HCT116 (cell line): ENCODE data around the gene LOXHD1. TPM values are rescaled to one million over a fixed set of nuclear protein-coding genes. Genes with fewer than 3 reads are reported as not detected.

ENCODE experiments used
- ATAC-seq: fragments of 200-7000 bp; cut with Tn5 transposase; 2 replicates; pipeline ENCODE4 v1.9.1; 2020; ENCODE audit warnings: mild to moderate bottlenecking, moderate library complexity
- BruUV-seq: library from RNA; stranded (reverse); fragments of 400-500 nt; replicated peaks from 2 replicates; lab custom pipeline; 2021; lab: Mats Ljungman, UMichigan
- CTCF ChIA-PET: fragments of 300-600 bp; sonication (Branson Sonifier 250); formaldehyde crosslinking; loops from one replicate; lab custom pipeline; 2021; ENCODE audit warnings: antibody characterized with exemption; lab: Charles Lee
- POLR2A ChIA-PET: fragments of 300-600, 350-600 bp; sonication (Branson Sonifier 250); formaldehyde crosslinking; loops from one replicate; lab custom pipeline; 2021; ENCODE audit warnings: antibody characterized with exemption; lab: Charles Lee
- RAD21 ChIA-PET, 2 experiments: fragments of 300-600 bp; sonication (Branson Sonifier 250); formaldehyde crosslinking; loops; one replicate each; lab custom pipeline; 2023; ENCODE audit warnings: low total read pairs in 2 of 2; ENCODE audit not compliant: uncharacterized antibody in 2 of 2, unreplicated experiment in 2 of 2, low non-redundant PET in 1 of 2; lab: Charles Lee
- DNase-seq: peaks from one replicate; pipeline ENCODE4 v3.0.0-alpha.2; 2010; ENCODE audit warnings: low read depth, low spot score
- H2AFZ ChIP-seq: fragments of 200-600 bp; shearing (Covaris generic), sonication (generic); 2 replicates; pipeline ENCODE4 v1.6.1; 2017; ENCODE audit warnings: low read depth, mixed run types, mixed read lengths, antibody characterized with exemption, low read length; ENCODE audit not compliant: poor library complexity, severe bottlenecking
- H3K27ac ChIP-seq: 2 replicates; pipeline ENCODE4 v1.5.1; 2012; ENCODE audit warnings: low read depth, low read length
- H3K27me3 ChIP-seq: fragments of 200-600 bp; sonication (generic); 2 replicates; pipeline ENCODE4 v1.6.1; 2016; ENCODE audit warnings: mixed run types, low read length, mixed read lengths; ENCODE audit not compliant: insufficient read depth
- H3K36me3 ChIP-seq, 2 experiments: fragments of 200-500 bp in 1 of 2; fragments of 200-600 bp in 1 of 2; sonication (Bioruptor generic) in 1 of 2; sonication (generic) in 1 of 2; 2 replicates each; pipeline versions ENCODE4 v1.5.1 to v1.6.1; 2014 to 2016; ENCODE audit warnings: low read length in 2 of 2, inconsistent platforms in 1 of 2, mixed read lengths in 1 of 2, mixed run types in 1 of 2; ENCODE audit not compliant: insufficient read depth in 2 of 2, control insufficient read depth in 1 of 2
- H3K4me1 ChIP-seq, 2 experiments: fragments of 200-600 bp in 1 of 2; sonication (generic) in 1 of 2; 2 replicates each; pipeline versions ENCODE4 v1.5.1 to v1.6.1; 2012 to 2017; ENCODE audit warnings: low read length in 2 of 2, inconsistent platforms in 1 of 2, mild to moderate bottlenecking in 1 of 2, mixed read lengths in 1 of 2, mixed run types in 1 of 2, moderate library complexity in 1 of 2; ENCODE audit not compliant: insufficient read depth in 2 of 2, control insufficient read depth in 1 of 2
- H3K4me2 ChIP-seq: fragments of 200-600 bp; sonication (generic); 2 replicates; pipeline ENCODE4 v1.6.1; 2017; ENCODE audit warnings: mixed run types, low read length, mixed read lengths
- H3K4me3 ChIP-seq, 2 experiments: fragments of 200-600 bp in 1 of 2; sonication (generic) in 1 of 2; replicated peaks in 1 of 2; 2 replicates each; pipeline ENCODE4 v1.5.1; 2011 to 2016; ENCODE audit warnings: low read length in 2 of 2, control low read depth in 1 of 2, low read depth in 1 of 2, mild to moderate bottlenecking in 1 of 2, mixed read lengths in 1 of 2, mixed run types in 1 of 2
- H3K79me2 ChIP-seq: fragments of 200-600 bp; sonication (generic); 2 replicates; pipeline ENCODE4 v1.6.1; 2017; ENCODE audit warnings: mild to moderate bottlenecking, mixed run types, low read length, moderate library complexity, mixed read lengths; ENCODE audit not compliant: insufficient read depth
- H3K9ac ChIP-seq: fragments of 200-600 bp; sonication (generic); 2 replicates; pipeline ENCODE4 v1.6.1; 2016; ENCODE audit warnings: low read length, mixed read lengths
- H3K9me2 ChIP-seq: fragments of 200-600 bp; sonication (generic), shearing (Covaris generic); 2 replicates; pipeline ENCODE4 v1.6.1; 2017; ENCODE audit warnings: mixed run types, mild to moderate bottlenecking, moderate library complexity; ENCODE audit not compliant: insufficient read depth
- H3K9me3 ChIP-seq, 2 experiments: fragments of 200-500 bp in 1 of 2; fragments of 200-600 bp in 1 of 2; sonication (Bioruptor generic) in 1 of 2; sonication (generic) in 1 of 2; 2 replicates each; pipeline ENCODE4 v1.6.1; 2014 to 2017; ENCODE audit warnings: low read length in 2 of 2, mixed read lengths in 2 of 2, inconsistent platforms in 1 of 2, low read depth in 1 of 2, mild to moderate bottlenecking in 1 of 2, mixed run types in 1 of 2, moderate library complexity in 1 of 2; ENCODE audit not compliant: control insufficient read depth in 1 of 2, insufficient read depth in 1 of 2
- H4K20me1 ChIP-seq: fragments of 200-600 bp; sonication (generic), shearing (Covaris generic); 2 replicates; pipeline ENCODE4 v1.6.1; 2017; ENCODE audit warnings: mixed run types, mild to moderate bottlenecking, moderate library complexity; ENCODE audit not compliant: insufficient read depth
- EGR1 ChIP-seq: IDR thresholded peaks from 2 replicates; pipeline ENCODE4 v1.6.1; 2012; ENCODE audit warnings: low read depth
- ELF1 ChIP-seq: IDR thresholded peaks from 2 replicates; pipeline ENCODE4 v1.6.1; 2012; ENCODE audit warnings: low read depth, borderline replicate concordance
- EZH2 ChIP-seq: fragments of 200-600 bp; sonication (generic); IDR thresholded peaks from 2 replicates; pipeline ENCODE4 v1.6.1; 2017; ENCODE audit warnings: antibody characterized with exemption, mixed run types
- EZH2phosphoT487 ChIP-seq: fragments of 200-600 bp; IDR thresholded peaks from 2 replicates; pipeline ENCODE4 v1.6.1; 2018; ENCODE audit warnings: antibody characterized with exemption, borderline replicate concordance
- JUND ChIP-seq: IDR thresholded peaks from 2 replicates; pipeline ENCODE4 v1.6.1; 2012
- POLR2A ChIP-seq: IDR thresholded peaks from 2 replicates; pipeline ENCODE4 v1.7.0; 2011; ENCODE audit warnings: borderline replicate concordance; ENCODE audit not compliant: insufficient read depth, insufficient read length; ENCODE audit errors: extremely low read depth
- POLR2AphosphoS5 ChIP-seq: IDR thresholded peaks from 2 replicates; pipeline ENCODE4 v1.6.1; 2011; ENCODE audit warnings: mild to moderate bottlenecking, low read depth, low read length, moderate library complexity
- RAD21 ChIP-seq: IDR thresholded peaks from 2 replicates; pipeline ENCODE4 v1.6.1; 2012; ENCODE audit warnings: low read depth, mild to moderate bottlenecking
- ZFX ChIP-seq: fragments of 450-650 bp; IDR thresholded peaks from 2 replicates; pipeline ENCODE4 v1.6.1; 2017
- intact Hi-C: fragments of 100-400 bp; cut with micrococcal nuclease; formaldehyde crosslinking; loops from 2 replicates; pipeline ENCODE4 v1.10.0; 2022
- total RNA-seq: library from RNA; stranded (reverse); gene quantifications from one replicate; pipeline ENCODE4 v1.2.1, GENCODE V29; 2021; ENCODE audit not compliant: unreplicated experiment
- TF ChIP-seq, protein P1 (sequence below): IDR thresholded peaks from 2 replicates; pipeline ENCODE4 v1.6.1; 2011; ENCODE audit warnings: mild to moderate bottlenecking, low read length, moderate library complexity; ENCODE audit not compliant: insufficient replicate concordance; ENCODE audit errors: extremely low read depth

The LOXHD1 gene
- total RNA-seq, 1 experiment from 2014 or later: not detected

DNA sequence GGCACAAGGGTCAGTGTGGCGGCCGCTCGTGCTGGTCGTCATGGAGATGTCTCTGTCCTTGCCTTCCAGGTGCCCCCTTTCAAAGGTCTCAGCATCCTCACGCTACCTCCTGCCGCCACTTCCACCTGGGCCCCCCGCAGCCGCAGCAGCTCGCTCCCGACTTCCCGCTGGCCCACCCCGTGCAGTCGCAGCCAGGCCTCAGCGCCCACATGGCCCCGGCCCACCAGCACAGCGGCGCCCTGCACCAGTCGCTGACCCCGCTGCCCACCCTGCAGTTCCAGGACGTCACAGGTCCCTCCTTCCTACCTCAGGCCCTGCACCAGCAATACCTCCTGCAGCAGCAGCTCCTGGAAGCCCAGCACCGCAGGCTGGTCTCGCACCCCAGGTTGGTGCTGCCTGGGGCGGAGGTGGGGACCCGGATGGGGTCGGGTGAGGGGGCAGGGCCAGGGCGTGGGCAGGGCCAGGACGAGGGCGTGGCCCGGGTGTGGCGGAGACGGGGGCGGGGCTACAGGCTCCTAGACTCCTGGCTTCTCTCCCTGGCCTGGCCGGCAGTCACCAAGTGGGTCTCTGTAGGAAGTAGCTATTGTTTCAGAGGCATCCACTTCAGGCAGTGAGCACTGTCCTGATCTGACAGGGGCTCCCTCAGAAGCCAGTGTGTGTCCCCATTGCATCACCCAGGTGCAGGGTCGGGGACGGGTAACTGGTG, 223.7 kb downstream of the LOXHD1 start (continued):
- TF ChIP-seq, protein P1, sequence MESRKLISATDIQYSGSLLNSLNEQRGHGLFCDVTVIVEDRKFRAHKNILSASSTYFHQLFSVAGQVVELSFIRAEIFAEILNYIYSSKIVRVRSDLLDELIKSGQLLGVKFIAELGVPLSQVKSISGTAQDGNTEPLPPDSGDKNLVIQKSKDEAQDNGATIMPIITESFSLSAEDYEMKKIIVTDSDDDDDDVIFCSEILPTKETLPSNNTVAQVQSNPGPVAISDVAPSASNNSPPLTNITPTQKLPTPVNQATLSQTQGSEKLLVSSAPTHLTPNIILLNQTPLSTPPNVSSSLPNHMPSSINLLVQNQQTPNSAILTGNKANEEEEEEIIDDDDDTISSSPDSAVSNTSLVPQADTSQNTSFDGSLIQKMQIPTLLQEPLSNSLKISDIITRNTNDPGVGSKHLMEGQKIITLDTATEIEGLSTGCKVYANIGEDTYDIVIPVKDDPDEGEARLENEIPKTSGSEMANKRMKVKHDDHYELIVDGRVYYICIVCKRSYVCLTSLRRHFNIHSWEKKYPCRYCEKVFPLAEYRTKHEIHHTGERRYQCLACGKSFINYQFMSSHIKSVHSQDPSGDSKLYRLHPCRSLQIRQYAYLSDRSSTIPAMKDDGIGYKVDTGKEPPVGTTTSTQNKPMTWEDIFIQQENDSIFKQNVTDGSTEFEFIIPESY: no peak
- TF ChIP-seq JUND: no peak
- TF ChIP-seq ZFX: no peak
- TF ChIP-seq POLR2AphosphoS5: no peak
- TF ChIP-seq RAD21: no peak
- TF ChIP-seq EZH2: no peak
- TF ChIP-seq ELF1: no peak
- no peak for TF ChIP-seq EZH2phosphoT487
- TF ChIP-seq EGR1: no peak

DNA sequence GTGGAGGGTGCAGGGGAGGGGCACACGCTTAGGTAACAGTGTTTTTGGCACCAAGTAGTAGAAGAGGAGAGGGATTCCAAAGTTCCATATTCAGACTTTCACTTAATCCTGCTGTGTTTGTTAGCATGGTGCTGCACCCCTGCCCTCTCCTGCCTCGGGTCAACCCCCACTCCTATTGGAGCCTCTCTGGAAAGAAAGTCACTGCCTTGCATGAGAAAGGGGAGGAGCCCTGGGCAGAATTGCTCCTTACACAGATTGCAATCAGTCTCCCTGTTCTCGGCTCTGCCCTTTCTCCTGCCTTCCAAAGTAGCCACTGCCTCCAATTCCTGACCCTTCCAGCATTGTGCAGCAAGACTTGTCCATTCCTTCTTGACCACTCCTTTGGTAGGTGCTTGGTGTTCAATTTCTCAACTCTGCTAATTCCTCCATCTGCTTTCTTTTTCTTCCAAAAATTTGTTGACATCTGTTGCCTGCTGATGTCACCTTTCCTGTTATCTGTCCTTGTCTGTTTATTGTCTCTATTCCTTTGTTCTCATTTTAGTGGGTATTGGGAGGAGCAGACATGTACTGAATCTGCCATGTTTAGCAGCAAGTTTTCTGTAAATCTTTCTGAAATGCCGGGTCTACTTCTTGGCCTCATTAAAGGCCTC, 225.4 kb downstream of the LOXHD1 start:
- Histone ChIP-seq H3K4me1 (no peaks in the 10 kb centered on the region), H3K79me2 (no peaks in the 10 kb centered on the region), H3K36me3 (no peaks in the 10 kb centered on the region), H3K9ac (no peak overlapping the region), H4K20me1 (no peaks in the 10 kb centered on the region), H3K9me2 (no peaks in the 10 kb centered on the region), H3K27ac (no peak overlapping the region), H3K27me3 (no peaks in the 10 kb centered on the region), H3K4me2 (no peak overlapping the region), H3K9me3 (no peaks in the 10 kb centered on the region), H3K4me3 (no peak overlapping the region), H2AFZ (no peak overlapping the region)
- no peak for TF ChIP-seq POLR2A
- RAD21 ChIA-PET: no interaction called here
- BruUV-seq: no TSS peak
- DNase-seq (no peak), ATAC-seq (no peak)
- intact Hi-C loops: no loop called here
- CTCF ChIA-PET: no interaction called here
- POLR2A ChIA-PET: no interaction called here
